ENCODE data around the gene ANKHD1.
"Not testable (repeated sequence)": the region's sequence is repeated elsewhere in the genome, so short reads cannot be mapped to it uniquely, and the experiment has no call there.

The ANKHD1 gene

GRCh38 chr5:140432212-140432611 is 30.6 kb downstream of the ANKHD1 start:
- Histone ChIP-seq H3K36me3 (ENCODE audit: control insufficient read depth, insufficient read depth, low read length) (no peaks in the 10 kb centered on the region), H3K27me3 (replicated peaks; ENCODE audit: control insufficient read depth, insufficient read depth, low read length) (no peaks in the 10 kb centered on the region), H3K4me3 (replicated peaks; ENCODE audit: low read depth, low read length) (no peak overlapping the region)
- no peak for TF ChIP-seq CTCF (IDR thresholded peaks at IDR 0.05; ENCODE audit: insufficient read depth, low read length, poor library complexity, severe bottlenecking)
- DNase-seq (ENCODE audit: extremely low read depth, insufficient read length): no peak

- TF ChIP-seq CTCF (IDR thresholded peaks at IDR 0.05; ENCODE audit: insufficient read depth, low read length, poor library complexity, severe bottlenecking): no peak
- H3K4me3 ChIP-seq (replicated peaks; ENCODE audit: low read depth, low read length): no peak overlapping the region
- H3K27me3 ChIP-seq (replicated peaks; ENCODE audit: control insufficient read depth, insufficient read depth, low read length): no peaks in the 10 kb centered on the region
- no peak for DNase-seq (ENCODE audit: extremely low read depth, insufficient read length)
- no peaks in the 10 kb centered on the region for H3K36me3 ChIP-seq (ENCODE audit: control insufficient read depth, insufficient read depth, low read length)
Measured at GRCh38 chr5:140432916-140433315, 31.3 kb downstream of the ANKHD1 start.

- H3K27me3 ChIP-seq (replicated peaks; ENCODE audit: control insufficient read depth, insufficient read depth, low read length); H3K36me3 ChIP-seq (ENCODE audit: control insufficient read depth, insufficient read depth, low read length); DNase-seq (ENCODE audit: extremely low read depth, insufficient read length); H3K4me3 ChIP-seq (replicated peaks; ENCODE audit: low read depth, low read length): not testable (repeated sequence)
Measured at GRCh38 chr5:140457368-140457767, 55.7 kb downstream of the ANKHD1 start.

- H3K4me3 ChIP-seq (replicated peaks; ENCODE audit: low read depth, low read length): no peak overlapping the region
- DNase-seq (ENCODE audit: extremely low read depth, insufficient read length): no peak
- H3K27me3 ChIP-seq (replicated peaks; ENCODE audit: control insufficient read depth, insufficient read depth, low read length): no peaks in the 10 kb centered on the region
- peaks cover 5% of the 10 kb centered on the region for H3K36me3 ChIP-seq (ENCODE audit: control insufficient read depth, insufficient read depth, low read length)
- TF ChIP-seq CTCF (IDR thresholded peaks at IDR 0.05; ENCODE audit: insufficient read depth, low read length, poor library complexity, severe bottlenecking): no peak
Measured at GRCh38 chr5:140466981-140467742, 65.5 kb downstream of the ANKHD1 start.

GRCh38 chr5:140468188-140468587 is 66.6 kb downstream of the ANKHD1 start:
- H3K27me3 ChIP-seq (replicated peaks; ENCODE audit: control insufficient read depth, insufficient read depth, low read length): no peaks in the 10 kb centered on the region
- H3K4me3 ChIP-seq (replicated peaks; ENCODE audit: low read depth, low read length): no peak overlapping the region
- DNase-seq (ENCODE audit: extremely low read depth, insufficient read length): no peak
- H3K36me3 ChIP-seq (ENCODE audit: control insufficient read depth, insufficient read depth, low read length): peaks cover 4% of the 10 kb centered on the region
- TF ChIP-seq CTCF (IDR thresholded peaks at IDR 0.05; ENCODE audit: insufficient read depth, low read length, poor library complexity, severe bottlenecking): no peak

GRCh38 chr5:140469259-140469658 is 67.6 kb downstream of the ANKHD1 start:
- H3K4me3 ChIP-seq (replicated peaks; ENCODE audit: low read depth, low read length): no peak overlapping the region
- H3K36me3 ChIP-seq (ENCODE audit: control insufficient read depth, insufficient read depth, low read length): 0 out of 2 replicates have a peak, but pooled peaks cover 1% of the 10 kb centered on the region
- no peak for TF ChIP-seq CTCF (IDR thresholded peaks at IDR 0.05; ENCODE audit: insufficient read depth, low read length, poor library complexity, severe bottlenecking)
- no peaks in the 10 kb centered on the region for H3K27me3 ChIP-seq (replicated peaks; ENCODE audit: control insufficient read depth, insufficient read depth, low read length)
- DNase-seq (ENCODE audit: extremely low read depth, insufficient read length): no peak

Data from GM06990 (cell line).